ENCODE results near the gene COL25A1.

Gene COL25A1

DNA sequence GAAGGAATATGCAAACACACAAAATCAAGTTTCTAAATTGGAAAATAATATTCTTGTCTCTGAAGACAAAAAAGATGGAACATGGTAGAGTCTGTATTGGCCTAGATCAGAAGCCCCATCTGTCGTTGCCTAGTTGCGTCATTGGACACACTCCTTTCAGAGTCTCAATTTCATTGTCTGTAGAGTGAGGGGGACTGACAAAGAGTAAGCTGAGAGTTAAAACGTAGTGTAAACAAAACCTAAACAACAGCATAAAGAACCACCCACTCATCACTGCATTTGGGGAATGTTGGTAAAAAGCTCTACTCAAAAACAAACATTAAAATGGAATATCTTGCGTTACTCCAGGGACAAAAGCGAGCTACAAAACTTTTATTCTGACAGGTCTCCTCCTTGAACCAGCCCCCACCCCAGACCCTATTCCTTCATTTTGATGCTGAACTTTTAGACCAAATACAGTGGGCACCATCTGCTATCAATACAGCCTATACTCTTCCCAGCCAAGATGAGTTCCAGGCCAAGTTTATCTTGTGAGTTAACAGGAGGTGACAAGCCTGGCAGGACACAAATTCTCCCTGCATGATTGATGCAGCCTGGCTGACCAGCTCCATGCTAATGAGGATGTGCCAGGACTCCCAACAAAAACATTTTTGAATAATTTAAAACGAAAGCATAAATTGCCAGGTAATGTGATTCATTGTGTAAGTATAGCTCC, 125.2 kb downstream of the COL25A1 start:
- Histone ChIP-seq H3K27ac (no peak overlapping the region), H3K27me3 (ENCODE audit: insufficient read depth, low read depth, severe bottlenecking) (no peaks in the 10 kb centered on the region), H3K9me3 (ENCODE audit: severe bottlenecking) (no peaks in the 10 kb centered on the region), H3K4me3 (ENCODE audit: low read depth, low read length) (no peak overlapping the region), H3K36me3 (no peaks in the 10 kb centered on the region)
- DNase-seq: no peak
- TF ChIP-seq, protein P1, sequence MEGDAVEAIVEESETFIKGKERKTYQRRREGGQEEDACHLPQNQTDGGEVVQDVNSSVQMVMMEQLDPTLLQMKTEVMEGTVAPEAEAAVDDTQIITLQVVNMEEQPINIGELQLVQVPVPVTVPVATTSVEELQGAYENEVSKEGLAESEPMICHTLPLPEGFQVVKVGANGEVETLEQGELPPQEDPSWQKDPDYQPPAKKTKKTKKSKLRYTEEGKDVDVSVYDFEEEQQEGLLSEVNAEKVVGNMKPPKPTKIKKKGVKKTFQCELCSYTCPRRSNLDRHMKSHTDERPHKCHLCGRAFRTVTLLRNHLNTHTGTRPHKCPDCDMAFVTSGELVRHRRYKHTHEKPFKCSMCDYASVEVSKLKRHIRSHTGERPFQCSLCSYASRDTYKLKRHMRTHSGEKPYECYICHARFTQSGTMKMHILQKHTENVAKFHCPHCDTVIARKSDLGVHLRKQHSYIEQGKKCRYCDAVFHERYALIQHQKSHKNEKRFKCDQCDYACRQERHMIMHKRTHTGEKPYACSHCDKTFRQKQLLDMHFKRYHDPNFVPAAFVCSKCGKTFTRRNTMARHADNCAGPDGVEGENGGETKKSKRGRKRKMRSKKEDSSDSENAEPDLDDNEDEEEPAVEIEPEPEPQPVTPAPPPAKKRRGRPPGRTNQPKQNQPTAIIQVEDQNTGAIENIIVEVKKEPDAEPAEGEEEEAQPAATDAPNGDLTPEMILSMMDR (IDR thresholded peaks at IDR 0.05; ENCODE audit: low read depth, low read length): no peak

DNA sequence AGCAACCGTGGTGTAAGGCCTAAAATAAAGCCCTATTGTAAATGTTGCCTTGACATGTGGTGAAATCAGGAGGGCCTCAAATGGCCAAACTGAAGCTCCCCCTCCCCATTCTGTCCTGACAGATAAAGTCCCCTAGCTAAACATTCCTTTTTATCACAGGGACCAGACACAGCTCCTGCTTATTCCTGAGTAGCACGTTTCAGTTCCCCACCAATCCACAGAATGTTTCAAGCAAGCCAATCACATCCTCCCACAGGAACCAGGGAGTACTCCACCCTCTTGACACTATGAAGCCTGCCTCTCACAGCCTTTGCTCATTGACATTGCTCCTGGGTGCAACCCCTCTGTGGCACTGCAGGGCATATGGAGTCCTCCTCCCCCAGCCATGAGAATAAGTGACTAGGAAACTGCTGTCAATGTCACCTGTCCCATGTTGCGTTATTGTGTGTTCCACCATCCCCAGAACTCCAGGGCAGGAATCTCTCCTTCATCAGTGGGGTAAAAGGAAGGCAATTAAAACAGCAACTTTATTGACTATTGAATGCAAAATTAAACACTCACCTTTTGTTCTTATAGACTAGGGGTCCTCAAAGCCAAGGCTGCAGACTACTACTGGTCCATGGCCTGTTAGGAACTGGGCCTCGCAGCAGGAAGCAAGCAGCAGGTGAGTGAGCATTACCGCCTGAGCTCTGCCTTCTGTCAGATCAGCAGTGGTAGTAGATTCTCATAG, 128.1 kb downstream of the COL25A1 start:
- no peak overlapping the region for H3K4me3 ChIP-seq (ENCODE audit: low read depth, low read length)
- TF ChIP-seq, protein P1 (IDR thresholded peaks at IDR 0.05; ENCODE audit: low read depth, low read length): no peak

DNA sequence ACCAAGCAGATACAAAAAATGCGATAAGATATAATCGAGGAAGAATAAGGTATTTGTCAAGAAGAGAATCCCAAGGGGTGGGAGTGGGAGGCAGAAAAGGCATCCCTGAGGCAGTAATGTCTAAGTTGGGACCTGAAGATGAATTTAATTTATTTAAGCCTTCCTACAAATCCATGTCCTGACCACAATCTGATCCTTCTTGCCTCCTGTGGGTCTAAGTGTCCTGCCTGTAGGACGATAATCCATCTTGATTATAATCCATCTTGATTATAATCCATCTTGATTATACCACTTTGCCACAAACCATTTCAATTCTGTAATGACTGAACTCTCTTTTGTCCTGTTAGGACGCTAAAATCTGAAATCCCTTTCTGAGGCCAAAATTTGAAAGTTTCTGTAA, 130.2 kb downstream of the COL25A1 start:
- H3K36me3 ChIP-seq: no peaks in the 10 kb centered on the region
- no peaks in the 10 kb centered on the region for H3K9me3 ChIP-seq (ENCODE audit: severe bottlenecking)
- no peak overlapping the region for H3K27ac ChIP-seq
- peak; percentile 56 for DNase-seq
- TF ChIP-seq, protein P1 (IDR thresholded peaks at IDR 0.05; ENCODE audit: low read depth, low read length): no peak
- no peaks in the 10 kb centered on the region for H3K27me3 ChIP-seq (ENCODE audit: insufficient read depth, low read depth, severe bottlenecking)
- no peak overlapping the region for H3K4me3 ChIP-seq (ENCODE audit: low read depth, low read length)

More for the DNA sequence above, 128.1 kb downstream of the COL25A1 start:
- no peaks in the 10 kb centered on the region for H3K9me3 ChIP-seq (ENCODE audit: severe bottlenecking)
- H3K27ac ChIP-seq: no peak overlapping the region
- H3K36me3 ChIP-seq: no peaks in the 10 kb centered on the region
- DNase-seq: no peak
- H3K27me3 ChIP-seq (ENCODE audit: insufficient read depth, low read depth, severe bottlenecking): no peaks in the 10 kb centered on the region

DNA sequence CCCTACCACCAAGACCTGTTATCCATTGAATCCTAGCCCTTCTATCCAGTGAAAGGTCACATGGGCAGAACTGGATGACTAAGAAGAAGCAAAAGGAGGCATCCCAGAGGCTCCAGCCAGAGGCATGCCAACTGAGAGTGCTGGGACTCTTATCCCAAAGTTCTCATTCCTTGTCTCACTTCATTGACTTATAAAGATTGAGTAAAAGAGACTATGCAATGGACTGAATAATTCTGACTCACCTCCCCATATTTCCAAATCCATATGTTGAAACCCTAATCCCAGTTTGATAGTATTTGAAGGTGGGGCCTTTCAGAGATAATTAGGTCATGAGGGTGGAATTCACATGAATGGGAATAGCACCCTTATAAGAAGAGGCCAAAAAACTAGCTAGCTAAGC, 131.4 kb downstream of the COL25A1 start:
- Histone ChIP-seq H3K9me3 (ENCODE audit: severe bottlenecking) (no peaks in the 10 kb centered on the region), H3K4me3 (ENCODE audit: low read depth, low read length) (no peak overlapping the region), H3K27ac (no peak overlapping the region), H3K36me3 (no peaks in the 10 kb centered on the region), H3K27me3 (ENCODE audit: insufficient read depth, low read depth, severe bottlenecking) (no peaks in the 10 kb centered on the region)
- DNase-seq: no peak
- TF ChIP-seq, protein P1 (IDR thresholded peaks at IDR 0.05; ENCODE audit: low read depth, low read length): no peak

DNA sequence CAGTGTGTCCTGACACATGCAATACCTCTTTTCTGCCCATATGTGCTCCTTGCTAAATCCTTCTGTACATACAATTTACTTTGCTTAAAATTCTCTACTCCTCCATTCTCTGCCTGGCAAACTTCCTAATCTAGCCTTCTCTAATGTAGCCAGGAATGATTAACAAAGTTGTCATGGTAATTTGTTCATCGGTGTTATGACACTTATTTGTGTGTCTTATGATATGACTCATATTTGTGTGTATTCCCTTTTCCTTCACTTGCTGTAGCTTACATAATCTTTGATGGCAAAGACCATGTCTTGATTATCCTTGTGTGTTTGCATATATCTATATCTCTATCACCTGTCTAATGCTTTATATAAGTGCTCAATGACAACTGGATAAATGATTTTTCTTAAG, 133.3 kb downstream of the COL25A1 start:
- no peaks in the 10 kb centered on the region for H3K27me3 ChIP-seq (ENCODE audit: insufficient read depth, low read depth, severe bottlenecking)
- H3K9me3 ChIP-seq (ENCODE audit: severe bottlenecking): no peaks in the 10 kb centered on the region
- H3K4me3 ChIP-seq (ENCODE audit: low read depth, low read length): no peak overlapping the region
- H3K27ac ChIP-seq: no peak overlapping the region
- TF ChIP-seq, protein P1 (IDR thresholded peaks at IDR 0.05; ENCODE audit: low read depth, low read length): no peak
- DNase-seq: no peak
- no peaks in the 10 kb centered on the region for H3K36me3 ChIP-seq

All from WERI-Rb-1 (cell line).